ENCODE measurements around the gene RBBP7. TPM values are rescaled to one million over a fixed set of nuclear protein-coding genes. Genes with fewer than 3 reads are reported as not detected.
"Not testable (repeated sequence)": the region's sequence is repeated elsewhere in the genome, so short reads cannot be mapped to it uniquely, and the experiment has no call there.

The RBBP7 gene
- total RNA-seq, 1 donor from 2014 or later: 80.6 TPM

GRCh38 chrX:16856744-16857143, 13.4 kb downstream of the RBBP7 start:
- no peak overlapping the region for H3K4me3 ChIP-seq (ENCODE audit: low read depth, low read length)
- no peak for TF ChIP-seq CTCF (IDR thresholded peaks at IDR 0.05; ENCODE audit: insufficient read depth, low read length, poor library complexity, severe bottlenecking)
- no peak for DNase-seq (ENCODE audit: low read depth)
- H3K27me3 ChIP-seq (ENCODE audit: control insufficient read depth, insufficient read depth, low read length): no peaks in the 10 kb centered on the region
- no peaks in the 10 kb centered on the region for H3K36me3 ChIP-seq (ENCODE audit: control insufficient read depth, insufficient read depth, low read length)

GRCh38 chrX:16856076-16856404, 14.1 kb downstream of the RBBP7 start:
- H3K36me3 ChIP-seq (ENCODE audit: control insufficient read depth, insufficient read depth, low read length); DNase-seq (ENCODE audit: low read depth); H3K4me3 ChIP-seq (ENCODE audit: low read depth, low read length); H3K27me3 ChIP-seq (ENCODE audit: control insufficient read depth, insufficient read depth, low read length): not testable (repeated sequence)

GRCh38 chrX:16855363-16856075, 14.6 kb downstream of the RBBP7 start:
- TF ChIP-seq CTCF (IDR thresholded peaks at IDR 0.05; ENCODE audit: insufficient read depth, low read length, poor library complexity, severe bottlenecking): no peak
- no peak overlapping the region for H3K4me3 ChIP-seq (ENCODE audit: low read depth, low read length)
- H3K36me3 ChIP-seq (ENCODE audit: control insufficient read depth, insufficient read depth, low read length): no peaks in the 10 kb centered on the region
- no peaks in the 10 kb centered on the region for H3K27me3 ChIP-seq (ENCODE audit: control insufficient read depth, insufficient read depth, low read length)
- no peak for DNase-seq (ENCODE audit: low read depth)

- Histone ChIP-seq H3K36me3 (ENCODE audit: control insufficient read depth, insufficient read depth, low read length) (no peaks in the 10 kb centered on the region), H3K4me3 (ENCODE audit: low read depth, low read length) (no peak overlapping the region), H3K27me3 (ENCODE audit: control insufficient read depth, insufficient read depth, low read length) (no peaks in the 10 kb centered on the region)
Observed at GRCh38 chrX:16853537-16853936, 16.6 kb downstream of the RBBP7 start.

GRCh38 chrX:16852617-16853179, 17.5 kb downstream of the RBBP7 start:
- Histone ChIP-seq H3K36me3 (ENCODE audit: control insufficient read depth, insufficient read depth, low read length) (no peaks in the 10 kb centered on the region), H3K27me3 (ENCODE audit: control insufficient read depth, insufficient read depth, low read length) (no peaks in the 10 kb centered on the region), H3K4me3 (ENCODE audit: low read depth, low read length) (no peak overlapping the region)
- TF ChIP-seq CTCF (IDR thresholded peaks at IDR 0.05; ENCODE audit: insufficient read depth, low read length, poor library complexity, severe bottlenecking): no peak
- DNase-seq (ENCODE audit: low read depth): no peak

More at GRCh38 chrX:16853537-16853936, 16.6 kb downstream of the RBBP7 start:
- no peak for TF ChIP-seq CTCF (IDR thresholded peaks at IDR 0.05; ENCODE audit: insufficient read depth, low read length, poor library complexity, severe bottlenecking)
- no peak for DNase-seq (ENCODE audit: low read depth)

GRCh38 chrX:16851827-16852226, 18.3 kb downstream of the RBBP7 start:
- TF ChIP-seq CTCF (IDR thresholded peaks at IDR 0.05; ENCODE audit: insufficient read depth, low read length, poor library complexity, severe bottlenecking): no peak
- Histone ChIP-seq H3K27me3 (ENCODE audit: control insufficient read depth, insufficient read depth, low read length) (no peaks in the 10 kb centered on the region), H3K36me3 (ENCODE audit: control insufficient read depth, insufficient read depth, low read length) (no peaks in the 10 kb centered on the region), H3K4me3 (ENCODE audit: low read depth, low read length) (no peak overlapping the region)
- DNase-seq (ENCODE audit: low read depth): no peak

Measured in kidney epithelial cell (primary cell).